PFSK-1 (cell line): ENCODE results near the gene ST7.

ENCODE experiments used
- POLR2AphosphoS5 ChIP-seq: IDR thresholded peaks from 2 replicates; pipeline ENCODE4 v1.6.1; 2012; ENCODE audit warnings: low read depth, mild to moderate bottlenecking, control low read depth, low read length, moderate library complexity
- SIN3A ChIP-seq: IDR thresholded peaks from 2 replicates; pipeline ENCODE4 v1.6.1; 2012; ENCODE audit warnings: mild to moderate bottlenecking, low read length, moderate library complexity, borderline replicate concordance; ENCODE audit not compliant: insufficient read depth

DNA sequence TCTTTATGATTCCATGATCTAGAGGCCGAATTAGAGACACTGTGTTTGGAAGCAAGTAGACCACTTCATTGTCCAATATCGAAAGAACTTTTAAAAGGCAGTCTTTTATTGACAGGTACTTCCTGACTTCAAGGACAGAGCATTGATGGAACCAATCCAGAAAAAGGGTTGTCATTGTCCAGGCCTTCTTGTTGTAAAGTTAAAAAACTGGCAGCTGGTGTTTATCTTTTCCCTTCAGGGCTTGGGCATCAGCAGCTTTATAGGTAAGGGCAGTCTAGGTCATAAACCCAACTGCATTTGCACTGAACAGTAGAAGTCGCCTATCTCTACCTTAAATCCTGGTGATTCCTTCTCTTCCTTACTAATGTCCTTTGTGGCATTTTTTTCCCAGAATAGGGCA is 95.6 kb downstream of the ST7 start:
- no peak for TF ChIP-seq POLR2AphosphoS5
- no peak for TF ChIP-seq SIN3A
